HG02610 (cell line): ENCODE data around the gene SEL1L2.

Experiments
- ATAC-seq: cut with Tn5 transposase; IDR thresholded peaks from one replicate; pipeline ENCODE4 v1.9.1; 2021; ENCODE audit warnings: mild to moderate bottlenecking, moderate library complexity; ENCODE audit not compliant: unreplicated experiment

SEL1L2 gene

GRCh38 chr20:13819885-13820645, 170.3 kb downstream of the SEL1L2 start:
- peak; percentile 81 for ATAC-seq

- ATAC-seq: no peak
These were observed 173.1 kb downstream of the SEL1L2 start for GRCh38 chr20:13817342-13817741.

- ATAC-seq: no peak
These were observed 173.7 kb downstream of the SEL1L2 start for GRCh38 chr20:13816757-13817156.

GRCh38 chr20:13814672-13815071, 175.7 kb downstream of the SEL1L2 start:
- no peak for ATAC-seq

GRCh38 chr20:13813910-13814309, 176.5 kb downstream of the SEL1L2 start:
- no peak for ATAC-seq

- no peak for ATAC-seq
These were observed 180.0 kb downstream of the SEL1L2 start for GRCh38 chr20:13810446-13810845.

GRCh38 chr20:13809855-13810254, 180.6 kb downstream of the SEL1L2 start:
- no peak for ATAC-seq

GRCh38 chr20:13809373-13809772, 181.0 kb downstream of the SEL1L2 start:
- no peak for ATAC-seq

- ATAC-seq: no peak
These were observed 189.7 kb downstream of the SEL1L2 start for GRCh38 chr20:13800728-13801134.

GRCh38 chr20:13799974-13800373, 190.4 kb downstream of the SEL1L2 start:
- no peak for ATAC-seq
